ENCODE data around the gene FAM151B. TPM values are rescaled to one million over a fixed set of nuclear protein-coding genes. Genes with fewer than 3 reads are reported as not detected.

The FAM151B gene
- total and polyA plus RNA-seq, 5 donors from 2014 or later = 0.32 TPM; not detected in 4

DNA sequence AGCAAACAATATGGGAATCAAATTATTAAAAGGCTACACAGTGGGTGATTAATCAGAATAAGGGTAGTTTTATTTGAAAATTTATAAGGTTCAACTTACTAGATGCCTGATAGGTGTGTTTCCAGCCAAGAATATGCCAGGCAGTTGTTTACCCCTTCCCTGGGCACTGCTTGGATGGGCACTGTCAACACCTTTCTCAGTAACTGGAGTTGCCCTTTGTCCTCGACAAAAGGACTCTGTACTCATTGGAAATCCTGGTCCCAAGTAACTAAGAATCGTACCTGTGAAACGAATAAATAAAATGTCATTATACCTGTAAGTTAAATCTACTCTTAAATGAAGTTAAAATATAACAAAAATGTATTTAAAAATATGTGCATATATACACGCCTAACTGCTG is 67.2 kb downstream of the FAM151B start:
- H3K27me3 Mint-ChIP-seq = peaks cover 33% of the 10 kb centered on the region
- H3K27ac ChIP-seq (ENCODE audit: insufficient read depth, low read length, poor library complexity, severe bottlenecking) = no peak overlapping the region
- peaks cover 18% of the 10 kb centered on the region for H3K27me3 ChIP-seq (ENCODE audit: control insufficient read depth, insufficient read depth, low read length)

GRCh38 chr5:80559244-80559643 is 71.3 kb downstream of the FAM151B start:
- Mint-ChIP-seq H3K27ac (no peak overlapping the region), H3K27me3 (peaks cover 52% of the 10 kb centered on the region), H3K36me3 (no peaks in the 10 kb centered on the region), H3K4me1 (no peaks in the 10 kb centered on the region), H3K9me3 (peaks cover 0 to 6% (median 1%) of the 10 kb centered on the region in 7 donors), H3K4me3 (no peak overlapping the region)
- H3K27ac ChIP-seq (ENCODE audit: insufficient read depth, low read length, poor library complexity, severe bottlenecking) = no peak overlapping the region
- no peak for DNase-seq
- H3K4me1 ChIP-seq (ENCODE audit: control insufficient read depth, insufficient read depth, low read length, poor library complexity, severe bottlenecking) = no peaks in the 10 kb centered on the region
- no peaks in the 10 kb centered on the region for H3K9me3 ChIP-seq (ENCODE audit: control insufficient read depth in 2 of 2, low read length in 2 of 2)
- no peaks in the 10 kb centered on the region for H3K36me3 ChIP-seq (ENCODE audit: control insufficient read depth, insufficient read depth, low read length)
- H3K27me3 ChIP-seq (ENCODE audit: control insufficient read depth, insufficient read depth, low read length) = peaks cover 21% of the 10 kb centered on the region
- H3K4me3 ChIP-seq (ENCODE audit: low read depth, low read length) = no peak overlapping the region
- ATAC-seq (ENCODE audit: low read depth in 2 of 2) = no peak

More for the DNA sequence above, 67.2 kb downstream of the FAM151B start:
- Mint-ChIP-seq H3K4me3 (no peak overlapping the region), H3K4me1 (no peaks in the 10 kb centered on the region), H3K27ac (no peak overlapping the region), H3K36me3 (no peaks in the 10 kb centered on the region), H3K9me3 (peaks cover 0 to 8% (median 0%) of the 10 kb centered on the region in 7 donors)
- Histone ChIP-seq H3K36me3 (ENCODE audit: control insufficient read depth, insufficient read depth, low read length) (no peaks in the 10 kb centered on the region), H3K4me1 (ENCODE audit: control insufficient read depth, insufficient read depth, low read length, poor library complexity, severe bottlenecking) (no peaks in the 10 kb centered on the region), H3K4me3 (ENCODE audit: low read depth, low read length) (no peak overlapping the region), H3K9me3 (ENCODE audit: control insufficient read depth in 2 of 2, low read length in 2 of 2) (no peaks in the 10 kb centered on the region)
- no peak for ATAC-seq (ENCODE audit: low read depth in 2 of 2)
- DNase-seq = no peak

DNA sequence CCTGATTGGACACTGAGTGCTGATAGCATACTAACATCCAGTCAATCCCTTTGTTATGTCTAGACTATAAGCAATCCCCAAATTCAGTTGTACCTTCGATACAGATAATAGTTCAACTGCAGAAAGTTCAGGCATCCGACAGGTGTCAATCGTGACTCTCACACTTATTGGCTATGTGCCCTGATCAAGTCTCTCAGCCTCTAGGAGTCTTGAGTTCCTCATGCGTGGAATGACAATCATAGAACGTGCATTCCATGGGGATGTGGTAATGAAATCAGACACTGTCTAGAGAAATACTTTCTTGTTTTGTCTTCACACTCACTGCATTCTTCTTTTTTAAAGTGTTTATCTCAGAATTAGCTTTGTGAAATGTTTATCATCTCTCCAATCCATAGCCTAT is 77.4 kb downstream of the FAM151B start:
- peaks cover 0 to 2% (median 0%) of the 10 kb centered on the region in 7 donors for H3K9me3 Mint-ChIP-seq
- no peak overlapping the region for H3K4me3 Mint-ChIP-seq
- H3K27me3 Mint-ChIP-seq = peaks cover 52% of the 10 kb centered on the region
- Histone ChIP-seq H3K27me3 (ENCODE audit: control insufficient read depth, insufficient read depth, low read length) (peaks cover 19% of the 10 kb centered on the region), H3K36me3 (ENCODE audit: control insufficient read depth, insufficient read depth, low read length) (no peaks in the 10 kb centered on the region), H3K4me1 (ENCODE audit: control insufficient read depth, insufficient read depth, low read length, poor library complexity, severe bottlenecking) (peaks cover 13% of the 10 kb centered on the region), H3K9me3 (ENCODE audit: control insufficient read depth in 2 of 2, low read length in 2 of 2) (no peaks in the 10 kb centered on the region), H3K4me3 (ENCODE audit: low read depth, low read length) (no peak overlapping the region), H3K27ac (ENCODE audit: insufficient read depth, low read length, poor library complexity, severe bottlenecking) (no peak overlapping the region)
- no peaks in the 10 kb centered on the region for H3K36me3 Mint-ChIP-seq
- peaks cover 0 to 5% (median 2%) of the 10 kb centered on the region in 4 donors for H3K4me1 Mint-ChIP-seq
- no peak overlapping the region for H3K27ac Mint-ChIP-seq
- no peak for ATAC-seq (ENCODE audit: low read depth in 2 of 2)
- DNase-seq = no peak

DNA sequence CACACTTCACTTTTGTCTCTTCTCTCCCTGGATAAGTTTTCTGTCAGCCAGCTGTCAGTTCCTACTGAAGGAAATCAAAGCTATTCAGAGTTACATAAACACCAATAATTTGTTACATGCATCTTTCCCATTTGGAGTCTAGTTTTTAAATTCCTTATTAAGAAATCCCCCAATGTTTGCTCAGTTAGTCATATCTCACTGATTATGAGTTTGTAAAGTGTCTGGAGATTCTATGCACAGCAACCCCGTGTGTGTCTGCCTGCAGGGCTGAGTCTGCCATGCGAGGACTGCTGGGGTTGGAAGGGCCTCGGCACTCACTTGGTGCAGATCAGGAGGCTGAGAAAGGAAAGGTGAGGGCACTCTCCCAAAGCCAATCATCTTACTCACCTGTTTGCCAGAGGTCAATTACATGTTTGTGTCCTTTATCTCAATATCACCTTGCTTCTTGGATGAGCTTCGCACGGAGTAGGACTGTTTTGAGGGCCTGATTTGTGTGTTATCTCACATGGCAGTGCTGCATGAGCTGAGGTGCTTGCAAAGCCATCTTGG is 78.9 kb downstream of the FAM151B start:
- H3K27ac Mint-ChIP-seq = no peak overlapping the region
- Histone ChIP-seq H3K4me3 (ENCODE audit: low read depth, low read length) (no peak overlapping the region), H3K4me1 (ENCODE audit: control insufficient read depth, insufficient read depth, low read length, poor library complexity, severe bottlenecking) (peaks cover 14% of the 10 kb centered on the region), H3K27me3 (ENCODE audit: control insufficient read depth, insufficient read depth, low read length) (peaks cover 21% of the 10 kb centered on the region), H3K27ac (ENCODE audit: insufficient read depth, low read length, poor library complexity, severe bottlenecking) (no peak overlapping the region), H3K36me3 (ENCODE audit: control insufficient read depth, insufficient read depth, low read length) (no peaks in the 10 kb centered on the region), H3K9me3 (ENCODE audit: control insufficient read depth in 2 of 2, low read length in 2 of 2) (no peaks in the 10 kb centered on the region)
- H3K36me3 Mint-ChIP-seq = no peaks in the 10 kb centered on the region
- no peak for ATAC-seq (ENCODE audit: low read depth in 2 of 2)
- peaks cover 0 to 2% (median 0%) of the 10 kb centered on the region in 7 donors for H3K9me3 Mint-ChIP-seq
- H3K4me1 Mint-ChIP-seq = peaks cover 0 to 10% (median 4%) of the 10 kb centered on the region in 4 donors
- no peak overlapping the region for H3K4me3 Mint-ChIP-seq
- peaks cover 60% of the 10 kb centered on the region for H3K27me3 Mint-ChIP-seq
- no peak for DNase-seq

DNA sequence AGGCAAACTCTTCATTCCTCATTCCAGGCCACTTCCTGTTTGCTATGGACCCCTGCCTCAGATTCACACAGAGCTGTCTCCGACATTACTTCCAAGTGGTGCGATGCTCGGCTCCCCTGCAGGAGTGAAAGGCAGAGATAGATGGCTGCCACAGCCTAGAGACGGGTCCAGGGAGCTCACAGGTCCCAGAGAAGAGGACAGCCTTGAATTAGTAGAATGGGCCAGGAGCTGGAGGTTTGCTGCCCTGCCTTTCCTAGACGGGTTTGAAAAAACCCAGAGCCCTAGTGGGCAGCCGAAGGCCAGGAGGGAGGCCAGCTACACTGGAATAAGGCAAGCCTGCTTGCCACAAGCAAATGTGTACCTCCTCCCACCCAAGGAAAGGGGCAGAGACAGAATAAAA is 80.4 kb downstream of the FAM151B start:
- H3K27ac Mint-ChIP-seq = no peak overlapping the region
- H3K36me3 ChIP-seq (ENCODE audit: control insufficient read depth, insufficient read depth, low read length) = no peaks in the 10 kb centered on the region
- H3K4me3 Mint-ChIP-seq = no peak overlapping the region
- H3K27me3 ChIP-seq (ENCODE audit: control insufficient read depth, insufficient read depth, low read length) = peaks cover 25% of the 10 kb centered on the region
- no peaks in the 10 kb centered on the region for H3K9me3 ChIP-seq (ENCODE audit: control insufficient read depth in 2 of 2, low read length in 2 of 2)
- DNase-seq (no peak), ATAC-seq (ENCODE audit: low read depth in 2 of 2) (no peak)
- H3K4me3 ChIP-seq (ENCODE audit: low read depth, low read length) = no peak overlapping the region
- H3K36me3 Mint-ChIP-seq = no peaks in the 10 kb centered on the region
- no peak overlapping the region for H3K27ac ChIP-seq (ENCODE audit: insufficient read depth, low read length, poor library complexity, severe bottlenecking)
- H3K4me1 ChIP-seq (ENCODE audit: control insufficient read depth, insufficient read depth, low read length, poor library complexity, severe bottlenecking) = peaks cover 14% of the 10 kb centered on the region
- peaks cover 0 to 10% (median 4%) of the 10 kb centered on the region in 4 donors for H3K4me1 Mint-ChIP-seq
- peaks cover 0 to 2% (median 0%) of the 10 kb centered on the region in 7 donors for H3K9me3 Mint-ChIP-seq
- H3K27me3 Mint-ChIP-seq = peaks cover 55% of the 10 kb centered on the region

DNA sequence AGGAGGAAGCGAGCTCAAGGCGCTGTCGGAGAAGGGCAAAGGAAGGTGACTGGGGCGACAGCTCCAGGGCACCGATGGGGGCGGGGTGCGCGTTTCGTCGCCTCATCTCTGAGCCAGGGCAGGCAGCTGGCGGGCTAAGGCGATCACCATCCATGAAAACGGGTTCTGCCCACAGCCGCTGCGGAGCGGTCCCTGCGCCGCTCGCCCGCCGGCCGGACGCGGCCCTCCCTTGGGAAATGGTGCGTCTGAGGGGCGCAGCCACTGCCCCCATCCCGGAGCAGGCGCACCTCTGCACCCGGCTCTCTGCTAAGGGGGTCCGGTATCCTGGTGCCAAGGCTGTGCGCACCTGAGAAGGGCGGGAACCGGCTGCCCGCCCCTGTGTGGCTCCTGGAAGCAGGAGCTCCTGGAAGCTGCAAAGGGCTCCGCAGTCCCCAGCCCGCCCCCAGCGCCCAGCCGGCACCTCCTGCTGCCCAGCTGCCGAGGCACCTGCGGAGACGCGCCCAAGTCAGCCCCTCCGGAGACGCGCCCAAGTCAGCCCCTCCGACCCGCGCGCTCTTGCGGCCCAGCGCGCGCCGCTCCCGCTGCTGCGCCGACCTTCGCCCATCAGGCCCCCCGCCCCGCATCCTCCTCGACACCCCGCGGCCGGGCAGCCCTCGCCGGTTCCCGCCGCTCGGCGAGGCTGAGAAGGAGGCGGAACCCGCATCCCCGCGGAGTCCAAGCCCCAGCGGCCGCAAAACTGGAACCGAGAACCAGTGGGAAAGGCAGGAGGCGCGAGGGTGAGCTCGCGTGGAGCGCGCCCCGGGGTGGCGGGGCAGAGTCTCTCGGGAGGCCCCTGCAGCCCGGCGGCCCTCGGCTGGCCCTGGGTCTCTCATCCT is 81.4 kb downstream of the FAM151B start:
- no peak for ATAC-seq (ENCODE audit: low read depth in 2 of 2)
- Mint-ChIP-seq H3K4me3 (peak overlapping the region in 1 of 4 donors; percentile 60), H3K27ac (no peak overlapping the region), H3K9me3 (peaks cover 0 to 2% (median 0%) of the 10 kb centered on the region in 7 donors), H3K4me1 (peaks cover 0 to 10% (median 4%) of the 10 kb centered on the region in 4 donors), H3K36me3 (no peaks in the 10 kb centered on the region), H3K27me3 (peaks cover 44% of the 10 kb centered on the region)
- H3K27ac ChIP-seq (ENCODE audit: insufficient read depth, low read length, poor library complexity, severe bottlenecking) = no peak overlapping the region
- peak in 1 of 3 donors; percentile 3 for DNase-seq
- H3K4me1 ChIP-seq (ENCODE audit: control insufficient read depth, insufficient read depth, low read length, poor library complexity, severe bottlenecking) = peaks cover 14% of the 10 kb centered on the region
- peaks cover 25% of the 10 kb centered on the region for H3K27me3 ChIP-seq (ENCODE audit: control insufficient read depth, insufficient read depth, low read length)
- no peak overlapping the region for H3K4me3 ChIP-seq (ENCODE audit: low read depth, low read length)
- H3K9me3 ChIP-seq (ENCODE audit: control insufficient read depth in 2 of 2, low read length in 2 of 2) = no peaks in the 10 kb centered on the region
- no peaks in the 10 kb centered on the region for H3K36me3 ChIP-seq (ENCODE audit: control insufficient read depth, insufficient read depth, low read length)

GRCh38 chr5:80569961-80570786 is 82.3 kb downstream of the FAM151B start, which contains the start of gene ANKRD34B:
Gene ANKRD34B (minus strand): TSS chr5:80570280. CDS start chr5:80560019, 10,261 bp downstream.
- Mint-ChIP-seq H3K36me3 (no peaks in the 10 kb centered on the region), H3K27ac (no peak within 1 kb of the TSS), H3K4me3 (peak within 1 kb of the TSS in 2 of 4 donors; percentile 55 to 81), H3K9me3 (peaks cover 0 to 3% (median 0%) of the 10 kb centered on the region in 7 donors), H3K4me1 (peaks cover 0 to 10% (median 4%) of the 10 kb centered on the region in 4 donors), H3K27me3 (peaks cover 48% of the 10 kb centered on the region)
- H3K36me3 ChIP-seq (ENCODE audit: control insufficient read depth, insufficient read depth, low read length) = no peaks in the 10 kb centered on the region
- H3K4me3 ChIP-seq (ENCODE audit: low read depth, low read length) = no peak within 1 kb of the TSS
- peaks cover 14% of the 10 kb centered on the region for H3K4me1 ChIP-seq (ENCODE audit: control insufficient read depth, insufficient read depth, low read length, poor library complexity, severe bottlenecking)
- H3K27me3 ChIP-seq (ENCODE audit: control insufficient read depth, insufficient read depth, low read length) = peaks cover 27% of the 10 kb centered on the region
- no peak within 1 kb of the TSS for H3K27ac ChIP-seq (ENCODE audit: insufficient read depth, low read length, poor library complexity, severe bottlenecking)
- ATAC-seq (ENCODE audit: low read depth in 2 of 2) = no peak
- H3K9me3 ChIP-seq (ENCODE audit: control insufficient read depth in 2 of 2, low read length in 2 of 2) = no peaks in the 10 kb centered on the region
- peak in 1 of 3 donors; percentile 66 for DNase-seq
